Measurements from ENCODE around the gene ACVR1B. TPM values are rescaled to one million over a fixed set of nuclear protein-coding genes. Genes with fewer than 3 reads are reported as not detected.

Gene ACVR1B
- total RNA-seq, 1 donor from 2014 or later, result 13.8 TPM

DNA sequence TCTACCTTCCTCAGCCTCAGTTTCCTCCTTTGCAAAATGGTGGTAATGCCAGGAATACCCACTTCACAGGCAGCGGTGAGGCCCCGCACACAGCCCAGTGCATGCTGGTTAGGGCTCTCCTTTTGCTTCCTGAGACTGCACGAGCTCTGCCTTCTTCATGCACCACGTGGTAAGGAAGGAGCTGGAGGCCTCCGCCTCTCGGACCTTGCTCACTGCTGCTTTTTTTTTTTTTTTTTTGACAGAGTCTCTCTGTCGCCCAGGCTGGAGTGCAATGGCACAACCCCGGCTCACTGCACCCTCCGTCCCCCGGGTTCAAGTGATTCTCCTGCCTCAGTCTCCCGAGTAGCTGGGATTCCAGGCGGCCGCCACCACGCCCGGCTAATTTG is 73.3 kb downstream of the ACVR1B start:
- H3K9me3 ChIP-seq (ENCODE audit: low read depth), result no peaks in the 10 kb centered on the region
- Mint-ChIP-seq H3K9me3 (no peaks in the 10 kb centered on the region), H3K36me3 (no peaks in the 10 kb centered on the region), H3K27me3 (ENCODE audit: insufficient read depth, low read depth) (peaks cover 22% of the 10 kb centered on the region), H3K4me3 (peak overlapping the region; percentile 84), H3K27ac (no peak overlapping the region), H3K4me1 (peaks cover 53% of the 10 kb centered on the region)
- H3F3A ChIP-seq (ENCODE audit: low read depth), result peaks cover 30% of the 10 kb centered on the region
- TF ChIP-seq, protein P1, sequence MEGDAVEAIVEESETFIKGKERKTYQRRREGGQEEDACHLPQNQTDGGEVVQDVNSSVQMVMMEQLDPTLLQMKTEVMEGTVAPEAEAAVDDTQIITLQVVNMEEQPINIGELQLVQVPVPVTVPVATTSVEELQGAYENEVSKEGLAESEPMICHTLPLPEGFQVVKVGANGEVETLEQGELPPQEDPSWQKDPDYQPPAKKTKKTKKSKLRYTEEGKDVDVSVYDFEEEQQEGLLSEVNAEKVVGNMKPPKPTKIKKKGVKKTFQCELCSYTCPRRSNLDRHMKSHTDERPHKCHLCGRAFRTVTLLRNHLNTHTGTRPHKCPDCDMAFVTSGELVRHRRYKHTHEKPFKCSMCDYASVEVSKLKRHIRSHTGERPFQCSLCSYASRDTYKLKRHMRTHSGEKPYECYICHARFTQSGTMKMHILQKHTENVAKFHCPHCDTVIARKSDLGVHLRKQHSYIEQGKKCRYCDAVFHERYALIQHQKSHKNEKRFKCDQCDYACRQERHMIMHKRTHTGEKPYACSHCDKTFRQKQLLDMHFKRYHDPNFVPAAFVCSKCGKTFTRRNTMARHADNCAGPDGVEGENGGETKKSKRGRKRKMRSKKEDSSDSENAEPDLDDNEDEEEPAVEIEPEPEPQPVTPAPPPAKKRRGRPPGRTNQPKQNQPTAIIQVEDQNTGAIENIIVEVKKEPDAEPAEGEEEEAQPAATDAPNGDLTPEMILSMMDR (IDR thresholded peaks at IDR 0.05), result no peak
- TF ChIP-seq EZH2 (IDR thresholded peaks at IDR 0.05) (no peak), EZH2phosphoT487 (IDR thresholded peaks at IDR 0.05) (no peak)
- H3K27me3 ChIP-seq, result peaks cover 47% of the 10 kb centered on the region
- no peaks in the 10 kb centered on the region for H3K36me3 ChIP-seq
- H3K79me2 ChIP-seq (ENCODE audit: low read depth), result no peaks in the 10 kb centered on the region
- H3K27ac ChIP-seq, result no peak overlapping the region
- H3K4me2 ChIP-seq, result no peak overlapping the region
- H2AFZ ChIP-seq (replicated peaks), result no peak overlapping the region
- H4K20me1 ChIP-seq (ENCODE audit: low read depth), result no peaks in the 10 kb centered on the region
- H3K4me1 ChIP-seq, result peaks cover 23% of the 10 kb centered on the region
- DNase-seq (ENCODE audit: low spot score), result no peak
- H3K9ac ChIP-seq, result no peak overlapping the region
- no peak overlapping the region for H3K4me3 ChIP-seq

DNA sequence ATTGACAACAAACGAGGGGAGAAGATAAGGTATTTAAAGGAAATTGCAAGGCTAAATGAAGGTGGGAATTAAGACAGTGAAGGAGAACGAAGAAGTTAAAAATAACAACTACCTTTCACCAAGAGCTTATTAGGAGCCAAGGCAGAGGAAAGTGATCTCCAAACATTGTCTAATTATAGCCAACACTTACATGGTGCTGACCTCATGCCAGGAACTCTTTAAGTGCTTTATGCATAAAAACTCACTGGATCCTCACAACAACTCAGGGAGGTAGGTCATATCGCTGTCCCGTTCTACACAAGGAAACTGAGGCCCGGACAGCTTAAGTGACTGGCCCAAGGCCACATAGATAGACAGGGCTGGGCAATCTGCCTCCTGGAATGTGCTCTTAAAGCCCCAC is 74.8 kb downstream of the ACVR1B start:
- Mint-ChIP-seq H3K4me3 (peak overlapping the region; percentile 44), H3K27ac (no peak overlapping the region), H3K9me3 (no peaks in the 10 kb centered on the region), H3K4me1 (peaks cover 49% of the 10 kb centered on the region), H3K36me3 (no peaks in the 10 kb centered on the region), H3K27me3 (ENCODE audit: insufficient read depth, low read depth) (peaks cover 16% of the 10 kb centered on the region)
- H3K9ac ChIP-seq, result no peak overlapping the region
- H4K20me1 ChIP-seq (ENCODE audit: low read depth), result no peaks in the 10 kb centered on the region
- no peak overlapping the region for H2AFZ ChIP-seq (replicated peaks)
- H3K4me2 ChIP-seq, result no peak overlapping the region
- H3K9me3 ChIP-seq (ENCODE audit: low read depth), result no peaks in the 10 kb centered on the region
- DNase-seq (ENCODE audit: low spot score), result no peak
- H3K4me3 ChIP-seq, result no peak overlapping the region
- peaks cover 36% of the 10 kb centered on the region for H3F3A ChIP-seq (ENCODE audit: low read depth)
- H3K79me2 ChIP-seq (ENCODE audit: low read depth), result no peaks in the 10 kb centered on the region
- no peak for TF ChIP-seq EZH2phosphoT487 (IDR thresholded peaks at IDR 0.05)
- TF ChIP-seq, protein P1 (IDR thresholded peaks at IDR 0.05), result no peak
- TF ChIP-seq EZH2 (IDR thresholded peaks at IDR 0.05), result no peak
- no peaks in the 10 kb centered on the region for H3K36me3 ChIP-seq
- no peak overlapping the region for H3K27ac ChIP-seq
- H3K27me3 ChIP-seq, result peaks cover 37% of the 10 kb centered on the region
- H3K4me1 ChIP-seq, result peaks cover 32% of the 10 kb centered on the region

DNA sequence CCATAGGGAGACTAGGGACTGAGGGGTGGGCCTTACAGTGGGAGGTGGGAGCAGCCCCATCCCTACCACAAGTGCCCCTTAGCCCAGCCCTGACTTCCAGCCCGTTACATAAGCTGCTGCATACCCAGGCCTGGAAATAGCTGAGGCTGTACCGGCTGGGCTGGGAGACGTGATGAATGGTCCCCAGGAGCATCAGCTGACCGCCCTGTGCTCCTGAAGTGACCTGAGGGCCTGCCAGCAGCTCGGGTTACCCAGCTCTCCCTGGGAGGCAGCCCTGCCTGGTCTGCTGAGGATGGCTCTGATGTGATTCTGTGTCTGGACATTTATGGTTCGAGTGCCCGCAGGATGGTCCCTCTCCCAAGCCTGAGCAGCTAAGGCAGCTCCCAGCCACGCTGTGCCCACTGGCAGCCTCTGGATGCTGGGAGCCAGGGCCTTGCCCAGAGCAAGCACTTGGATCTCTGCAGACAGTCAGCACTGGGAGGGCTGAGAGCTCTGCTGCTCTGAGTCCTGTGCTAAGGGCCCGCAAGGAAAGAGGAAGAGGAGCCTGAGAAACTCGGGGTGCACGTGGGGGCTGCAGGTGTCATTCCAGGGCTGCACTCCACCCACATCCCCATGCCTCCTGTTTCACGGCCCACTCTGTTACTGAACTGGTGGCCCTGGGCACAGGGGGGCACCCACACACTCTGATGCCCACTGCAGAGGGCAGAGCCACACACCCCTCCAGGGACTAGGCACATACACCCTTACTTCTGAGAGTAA is 75.8 kb downstream of the ACVR1B start:
- Histone ChIP-seq H3K4me3 (no peak overlapping the region), H4K20me1 (ENCODE audit: low read depth) (no peaks in the 10 kb centered on the region), H3K36me3 (no peaks in the 10 kb centered on the region), H3K27me3 (peaks cover 27% of the 10 kb centered on the region), H3K9ac (no peak overlapping the region), H3F3A (ENCODE audit: low read depth) (peaks cover 39% of the 10 kb centered on the region), H3K9me3 (ENCODE audit: low read depth) (no peaks in the 10 kb centered on the region), H3K4me1 (peaks cover 34% of the 10 kb centered on the region), H2AFZ (replicated peaks) (no peak overlapping the region), H3K79me2 (ENCODE audit: low read depth) (no peaks in the 10 kb centered on the region), H3K27ac (no peak overlapping the region), H3K4me2 (no peak overlapping the region)
- Mint-ChIP-seq H3K27me3 (ENCODE audit: insufficient read depth, low read depth) (peaks cover 16% of the 10 kb centered on the region), H3K4me3 (no peak overlapping the region), H3K27ac (peak overlapping the region; percentile 63), H3K4me1 (peaks cover 54% of the 10 kb centered on the region), H3K9me3 (no peaks in the 10 kb centered on the region), H3K36me3 (no peaks in the 10 kb centered on the region)
- TF ChIP-seq EZH2phosphoT487 (IDR thresholded peaks at IDR 0.05), result no peak
- TF ChIP-seq, protein P1 (IDR thresholded peaks at IDR 0.05), result no peak
- no peak for TF ChIP-seq EZH2 (IDR thresholded peaks at IDR 0.05)
- DNase-seq (ENCODE audit: low spot score), result peak; percentile 66
